GM18858 (cell line): Measurements from ENCODE around the gene MOB2.

Source experiments
- ATAC-seq: cut with Tn5 transposase; IDR thresholded peaks from one replicate; pipeline ENCODE4 v1.9.1; 2021; ENCODE audit not compliant: unreplicated experiment

Gene MOB2

GRCh38 chr11:1459219-1459575, 27.4 kb downstream of the MOB2 start:
- ATAC-seq, result no peak

DNA sequence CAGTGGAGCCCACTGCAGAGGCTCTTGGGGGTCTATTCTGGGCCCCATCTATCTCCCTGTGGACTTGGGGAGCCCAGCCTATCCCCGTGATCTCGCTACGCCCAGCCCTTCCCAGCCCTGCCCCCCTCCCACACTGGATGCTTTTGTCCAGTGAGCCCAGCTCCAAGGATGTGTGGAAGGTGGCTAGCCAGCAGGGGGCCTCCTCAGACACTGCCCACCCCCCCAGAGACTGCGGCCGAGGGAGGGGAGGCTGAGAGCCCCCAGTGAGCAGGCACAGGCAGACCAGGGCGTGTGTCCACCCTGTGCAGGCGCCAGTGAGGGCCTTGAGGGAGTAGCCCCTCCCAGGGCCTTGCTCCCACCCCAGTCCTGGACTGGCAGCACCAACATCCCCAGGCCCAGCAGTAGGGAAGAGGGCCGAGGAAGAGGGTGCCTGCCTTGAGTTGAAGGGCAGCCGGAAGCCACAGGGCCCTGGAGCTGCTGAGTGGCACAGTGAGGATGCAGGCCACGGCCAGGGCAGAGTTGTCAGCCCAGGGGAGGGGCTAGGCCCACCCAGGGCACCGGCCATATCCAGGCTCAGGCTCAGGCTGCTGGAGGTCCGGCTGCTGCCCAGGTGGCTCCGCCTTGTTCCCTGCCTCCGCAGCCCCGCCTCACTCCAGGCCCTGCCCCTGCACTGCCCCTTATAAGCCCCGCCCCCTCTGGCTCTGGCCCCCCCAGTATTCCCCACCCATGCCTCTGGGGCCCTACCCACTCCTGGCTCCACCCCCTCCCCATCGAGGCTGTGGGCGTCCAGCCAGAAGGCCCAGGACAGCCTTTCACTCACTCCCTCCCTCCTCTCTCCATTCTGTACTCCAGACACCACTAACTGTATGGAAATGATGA, 28.0 kb downstream of the MOB2 start:
- ATAC-seq, result no peak

GRCh38 chr11:1457856-1458255, 28.7 kb downstream of the MOB2 start:
- ATAC-seq, result no peak

GRCh38 chr11:1457326-1457680, 29.3 kb downstream of the MOB2 start:
- ATAC-seq, result no peak

DNA sequence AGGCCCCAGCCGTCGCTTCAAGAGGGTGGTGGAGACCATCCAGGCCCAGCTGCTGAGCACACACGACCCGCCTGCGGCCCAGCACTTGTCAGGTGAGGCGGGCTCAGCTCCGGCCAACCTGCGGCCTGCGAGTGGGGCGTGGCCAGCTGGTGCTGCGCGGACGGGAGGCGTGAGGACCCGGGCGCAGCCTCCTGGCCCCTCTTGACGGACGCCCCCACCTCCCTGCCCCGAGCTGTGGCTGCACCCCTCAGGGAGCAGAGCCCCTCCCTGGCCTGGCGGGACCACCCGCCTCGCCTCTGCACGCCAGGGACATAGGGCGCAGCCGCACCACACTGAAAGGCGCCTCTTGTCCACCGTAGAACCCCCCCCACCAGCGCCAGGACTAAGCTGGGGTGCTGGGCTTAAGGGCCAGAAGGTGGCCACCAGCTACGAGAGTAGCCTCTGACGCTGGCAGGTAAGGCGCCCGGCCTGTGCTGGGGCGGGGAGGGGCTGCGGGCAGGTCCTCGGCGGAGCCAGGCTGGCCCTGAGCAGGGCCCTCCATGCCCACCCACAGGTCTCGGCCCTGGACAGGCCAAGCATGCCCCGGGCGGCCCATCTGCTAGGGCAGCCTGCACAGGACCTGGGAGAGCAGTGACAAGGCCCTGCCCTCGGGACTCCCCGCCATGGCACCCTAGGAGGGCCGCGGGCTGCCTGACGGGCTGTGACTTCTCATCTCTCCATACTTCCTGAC, 29.8 kb downstream of the MOB2 start:
- no peak for ATAC-seq

DNA sequence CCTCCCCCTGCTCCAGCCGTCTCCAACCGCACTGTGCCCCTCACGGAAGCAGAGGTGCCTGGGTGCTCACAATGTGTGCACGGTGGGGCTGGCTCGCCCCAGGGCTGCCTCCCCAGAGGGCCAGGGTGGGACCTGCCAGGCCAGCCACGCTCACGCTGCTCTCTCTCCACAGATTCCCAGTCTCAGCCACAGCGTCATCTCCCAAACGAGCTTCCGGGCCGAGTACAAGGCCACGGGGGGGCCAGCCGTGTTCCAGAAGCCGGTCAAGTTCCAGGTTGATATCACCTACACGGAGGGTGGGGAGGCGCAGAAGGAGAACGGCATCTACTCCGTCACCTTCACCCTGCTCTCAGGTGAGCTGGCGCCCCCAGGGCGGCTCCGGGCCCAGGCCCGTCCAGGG, 30.4 kb downstream of the MOB2 start:
- no peak for ATAC-seq

GRCh38 chr11:1455763-1456060, 30.9 kb downstream of the MOB2 start:
- ATAC-seq, result no peak

DNA sequence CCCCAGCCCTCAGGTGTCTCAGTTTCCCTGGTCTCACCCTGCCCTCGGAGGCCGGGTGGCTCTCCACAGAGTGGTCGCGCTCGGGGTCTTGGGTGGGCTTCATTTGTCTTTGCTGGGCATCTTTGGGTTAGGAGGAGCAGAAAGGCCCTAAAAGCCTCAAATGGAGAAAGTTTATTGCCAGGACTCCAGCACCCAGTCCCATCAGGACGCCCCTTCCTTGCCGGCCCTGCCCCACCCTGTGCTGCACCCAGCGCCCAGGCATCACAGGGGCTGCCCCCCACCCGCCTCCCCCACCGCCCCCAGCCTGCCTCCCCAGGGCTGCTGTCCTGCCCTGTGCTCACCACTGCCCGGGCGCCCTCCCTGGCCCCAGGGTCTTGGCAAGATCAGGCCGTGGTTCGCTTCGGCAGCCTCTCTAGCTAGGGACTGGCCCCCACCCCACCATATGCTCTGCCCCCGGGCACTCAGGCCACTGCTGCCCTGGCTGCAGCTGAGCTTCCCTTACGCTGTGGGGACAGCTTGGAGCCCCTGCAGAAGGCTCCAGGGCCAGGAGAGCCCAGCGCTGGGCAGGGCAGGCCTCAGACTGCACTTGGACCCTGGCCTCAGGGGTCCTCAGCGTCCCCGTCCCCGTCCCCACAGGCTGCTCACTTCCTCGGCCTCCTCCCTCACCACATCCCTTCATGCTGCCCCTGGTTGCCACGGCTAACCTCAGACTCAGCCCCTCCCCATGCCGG, 31.4 kb downstream of the MOB2 start:
- ATAC-seq, result no peak

- ATAC-seq, result no peak
These were observed 32.0 kb downstream of the MOB2 start for GRCh38 chr11:1454576-1454975.

DNA sequence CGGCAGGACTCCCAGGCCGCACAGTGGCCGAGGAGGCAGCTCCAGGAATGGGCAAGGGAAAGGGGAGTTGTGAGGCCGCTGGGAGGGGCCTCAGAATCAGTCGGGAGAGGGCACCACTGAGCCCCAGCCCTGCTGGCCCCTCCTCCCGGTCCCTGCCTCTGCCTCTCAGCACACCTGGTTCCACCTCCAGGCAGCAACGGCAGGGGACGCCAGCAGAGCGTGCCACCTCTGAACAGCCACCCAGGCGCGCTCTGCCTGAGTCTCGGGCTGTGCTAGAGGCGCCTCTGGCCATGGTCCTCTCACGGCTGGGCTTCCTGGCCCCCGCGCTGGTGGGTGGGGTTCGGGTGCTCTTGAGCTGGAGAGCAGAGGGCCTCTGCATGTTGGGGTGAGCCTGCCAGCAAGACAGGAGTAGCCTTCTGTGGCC, 33.0 kb downstream of the MOB2 start:
- no peak for ATAC-seq

GRCh38 chr11:1452744-1453143, 33.8 kb downstream of the MOB2 start:
- ATAC-seq, result no peak

DNA sequence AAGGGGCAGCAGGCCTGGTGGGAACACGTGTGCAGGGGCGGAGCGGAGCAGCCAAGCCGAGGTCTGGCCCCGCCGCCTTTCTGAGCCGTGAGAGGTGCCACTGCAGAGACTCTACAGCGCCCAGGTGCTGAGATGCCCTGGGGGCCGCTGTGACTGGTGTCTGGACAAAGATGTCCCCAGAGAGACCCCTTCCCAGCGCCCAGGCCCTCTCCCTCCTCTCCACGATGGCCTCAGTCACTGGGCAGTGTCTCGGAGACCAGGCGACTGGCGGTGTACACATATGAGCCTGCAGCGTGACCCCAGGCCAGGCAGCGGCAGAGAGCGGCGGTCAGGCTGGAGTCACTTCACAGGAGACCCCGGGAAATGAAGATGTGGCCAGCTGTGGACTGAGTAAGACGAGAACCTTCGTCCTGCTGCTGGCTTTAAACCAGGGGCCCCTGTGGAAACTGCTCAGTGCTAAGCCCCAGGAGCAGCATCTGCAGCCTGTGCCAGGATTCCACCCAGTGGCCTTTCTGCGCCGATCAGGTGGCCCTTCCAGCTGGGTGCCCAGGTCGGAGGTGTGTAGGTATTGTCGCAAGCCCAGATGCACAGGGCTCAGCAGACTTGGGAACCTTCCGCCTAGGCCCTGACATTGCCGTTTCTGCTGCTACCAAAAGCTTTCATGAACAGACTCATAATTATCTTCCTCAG, 34.7 kb downstream of the MOB2 start:
- ATAC-seq, result no peak

DNA sequence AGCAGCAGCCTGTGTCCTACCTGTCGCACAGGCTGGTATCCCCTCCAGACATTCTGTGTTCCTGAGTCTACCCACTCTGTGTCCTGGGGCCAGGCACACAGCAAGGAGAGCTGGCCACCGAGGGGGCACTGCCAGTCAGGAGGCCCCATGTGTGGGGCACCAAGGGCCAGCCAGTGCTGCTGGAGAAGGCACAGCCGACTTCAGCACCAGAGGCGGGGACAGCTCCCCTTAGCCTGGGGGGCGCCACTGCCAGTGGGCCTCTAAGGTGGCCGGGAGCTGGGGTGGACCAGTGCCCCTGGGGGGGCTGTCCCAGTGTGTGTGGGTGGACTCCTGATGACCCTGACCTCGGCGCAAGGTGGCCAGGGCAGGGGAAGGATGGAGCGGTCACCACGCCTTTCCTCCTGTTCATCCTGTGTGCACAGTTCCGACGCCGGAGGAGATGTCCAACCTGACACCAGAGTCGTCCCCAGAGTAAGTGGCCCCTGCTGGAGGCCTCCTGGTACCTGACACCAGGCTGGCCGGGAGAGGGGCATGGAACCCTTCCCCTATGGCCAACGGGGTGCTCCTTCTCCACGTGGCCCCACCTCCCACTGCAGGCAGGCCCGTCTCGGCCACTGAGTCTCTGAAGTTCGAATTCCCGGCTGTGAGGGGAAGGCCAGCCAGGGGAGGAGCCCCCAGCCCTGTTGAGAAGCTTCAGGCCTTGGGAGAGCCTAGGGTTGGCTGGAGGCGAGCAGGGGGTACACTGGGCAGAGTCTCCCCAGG, 35.4 kb downstream of the MOB2 start:
- ATAC-seq, result no peak

DNA sequence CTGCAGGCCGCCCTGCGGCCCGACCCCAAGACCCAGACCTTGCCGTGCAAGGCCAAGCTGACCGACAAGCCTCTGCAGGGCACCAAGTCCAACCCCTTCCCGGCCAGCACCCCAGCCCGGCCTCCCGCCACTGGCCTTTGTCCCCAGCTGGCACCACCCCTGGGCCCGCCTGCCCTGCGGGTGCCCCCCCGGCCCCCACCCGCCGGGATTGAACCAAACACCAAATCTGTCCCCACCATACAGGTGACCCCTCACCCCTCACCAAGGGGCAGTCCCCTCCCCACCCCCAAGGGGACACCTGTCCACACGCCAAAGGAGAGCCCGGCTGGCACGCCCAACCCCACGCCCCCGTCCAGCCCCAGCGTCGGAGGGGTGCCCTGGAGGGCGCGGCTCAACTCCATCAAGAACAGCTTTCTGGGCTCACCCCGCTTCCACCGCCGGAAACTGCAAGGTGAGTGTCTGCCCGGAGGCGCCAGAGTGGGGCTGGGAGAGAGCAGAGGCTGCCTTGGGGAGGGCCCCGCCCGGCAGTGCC, 36.2 kb downstream of the MOB2 start:
- ATAC-seq, result no peak

DNA sequence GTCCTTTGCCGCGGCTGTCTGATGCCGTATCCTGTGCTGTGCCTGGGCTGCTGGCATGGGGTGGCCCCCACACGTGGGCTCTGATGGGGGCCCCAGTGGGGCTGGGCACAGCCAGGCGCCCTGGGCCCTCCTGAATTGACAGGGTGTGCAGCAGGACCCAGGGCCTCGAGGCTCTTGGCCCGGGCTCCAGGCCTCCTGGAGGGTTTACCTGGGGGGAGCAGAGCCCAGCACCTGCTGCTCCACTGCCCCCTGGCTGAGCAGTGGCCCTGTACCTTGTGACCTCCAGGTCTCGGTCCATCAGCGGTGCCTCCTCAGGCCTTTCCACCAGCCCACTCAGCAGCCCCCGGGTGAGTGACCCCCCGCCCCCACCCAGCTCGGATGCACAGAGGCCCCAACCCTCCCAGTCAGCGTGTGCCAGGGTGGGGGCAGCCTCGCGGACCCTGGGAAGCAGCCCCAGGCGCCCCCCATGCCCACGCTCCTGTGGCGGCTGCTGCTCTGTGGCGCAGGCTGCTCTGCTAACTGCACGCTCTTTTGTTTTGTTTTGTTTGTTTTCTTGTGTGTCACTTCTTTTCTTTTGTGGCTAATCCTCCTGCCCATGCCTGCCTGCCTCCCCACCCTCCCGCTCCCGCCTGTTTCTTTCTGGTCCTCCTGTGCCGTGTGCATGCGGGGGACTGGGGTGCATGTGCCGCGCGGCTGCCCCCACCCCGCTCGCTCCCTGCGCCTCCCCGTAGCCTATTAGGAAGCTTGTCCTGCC, 36.9 kb downstream of the MOB2 start:
- no peak for ATAC-seq

GRCh38 chr11:1448882-1449281, 37.7 kb downstream of the MOB2 start:
- ATAC-seq, result no peak

- ATAC-seq, result no peak
These were observed 38.4 kb downstream of the MOB2 start for GRCh38 chr11:1447845-1448825.

- no peak for ATAC-seq
These were observed 40.0 kb downstream of the MOB2 start for GRCh38 chr11:1446623-1447022.
